GM19043 (cell line): ENCODE measurements around the gene STRBP.

Experiments
- ATAC-seq: cut with Tn5 transposase; IDR thresholded peaks from one replicate; pipeline ENCODE4 v1.9.1; 2021; ENCODE audit warnings: low read depth; ENCODE audit not compliant: unreplicated experiment

STRBP gene

GRCh38 chr9:123105490-123105889 is 162.9 kb downstream of the STRBP start:
- ATAC-seq, result no peak

- no peak for ATAC-seq
Observed at GRCh38 chr9:123104807-123105206, 163.6 kb downstream of the STRBP start.

GRCh38 chr9:123102375-123103113 is 165.8 kb downstream of the STRBP start:
- no peak for ATAC-seq

- ATAC-seq, result no peak
Observed at GRCh38 chr9:123099548-123099947, 168.8 kb downstream of the STRBP start.

GRCh38 chr9:123099042-123099441 is 169.3 kb downstream of the STRBP start:
- ATAC-seq, result no peak

- no peak for ATAC-seq
Observed at GRCh38 chr9:123098096-123098459, 170.3 kb downstream of the STRBP start.

- no peak for ATAC-seq
Observed at GRCh38 chr9:123097430-123098095, 170.8 kb downstream of the STRBP start.

GRCh38 chr9:123096987-123097386 is 171.4 kb downstream of the STRBP start:
- no peak for ATAC-seq

- ATAC-seq, result no peak
Observed at GRCh38 chr9:123093141-123093540, 175.2 kb downstream of the STRBP start.

- ATAC-seq, result no peak
Observed at GRCh38 chr9:123091459-123091858, 176.9 kb downstream of the STRBP start.

- no peak for ATAC-seq
Observed at GRCh38 chr9:123090956-123091355, 177.4 kb downstream of the STRBP start.

GRCh38 chr9:123090198-123090896 is 178.0 kb downstream of the STRBP start:
- ATAC-seq, result no peak

- ATAC-seq, result no peak
Observed at GRCh38 chr9:123089790-123090189, 178.6 kb downstream of the STRBP start.

- no peak for ATAC-seq
Observed at GRCh38 chr9:123089040-123089439, 179.3 kb downstream of the STRBP start.

- ATAC-seq, result no peak
Observed at GRCh38 chr9:123087359-123087888, 181.0 kb downstream of the STRBP start.

GRCh38 chr9:123085916-123086315 is 182.5 kb downstream of the STRBP start:
- no peak for ATAC-seq

- no peak for ATAC-seq
Observed at GRCh38 chr9:123084256-123084655, 184.1 kb downstream of the STRBP start.

- ATAC-seq, result no peak
Observed at GRCh38 chr9:123083680-123084079, 184.7 kb downstream of the STRBP start.

- ATAC-seq, result no peak
Observed at GRCh38 chr9:123081824-123082223, 186.6 kb downstream of the STRBP start.

- ATAC-seq, result no peak
Observed at GRCh38 chr9:123080444-123080843, 187.9 kb downstream of the STRBP start.

GRCh38 chr9:123074628-123075027 is 193.8 kb downstream of the STRBP start:
- no peak for ATAC-seq
